ENCODE data around the gene PON1.

The PON1 gene

GRCh38 chr7:95316588-95316987 lies 7.7 kb downstream of the PON1 start:
- DNase-seq = no peak

GRCh38 chr7:95312561-95312960 lies 11.8 kb downstream of the PON1 start:
- DNase-seq = no peak

GRCh38 chr7:95311389-95311788 lies 12.9 kb downstream of the PON1 start:
- DNase-seq = no peak

GRCh38 chr7:95309951-95310350 lies 14.4 kb downstream of the PON1 start:
- no peak for DNase-seq

GRCh38 chr7:95304990-95305389 lies 19.3 kb downstream of the PON1 start:
- DNase-seq = no peak

- DNase-seq = no peak
Observed at GRCh38 chr7:95303013-95303905, 21.1 kb downstream of the PON1 start.

- no peak for DNase-seq
Observed at GRCh38 chr7:95298091-95298490, 26.2 kb downstream of the PON1 start.

- DNase-seq = no peak
Observed at GRCh38 chr7:95297041-95297440, 27.3 kb downstream of the PON1 start.

- no peak for DNase-seq
Observed at GRCh38 chr7:95296456-95296855, 27.9 kb downstream of the PON1 start.

GRCh38 chr7:95295397-95295796 lies 28.9 kb downstream of the PON1 start:
- DNase-seq = no peak

- no peak for DNase-seq
Observed at GRCh38 chr7:95290166-95290830, 34.0 kb downstream of the PON1 start.

GRCh38 chr7:95286096-95286495 lies 38.2 kb downstream of the PON1 start:
- no peak for DNase-seq

- DNase-seq = no peak
Observed at GRCh38 chr7:95279417-95279816, 44.9 kb downstream of the PON1 start.

- no peak for DNase-seq
Observed at GRCh38 chr7:95276114-95276513, 48.2 kb downstream of the PON1 start.

- no peak for DNase-seq
Observed at GRCh38 chr7:95269640-95270039, 54.7 kb downstream of the PON1 start.

- no peak for DNase-seq
Observed at GRCh38 chr7:95267754-95268153, 56.6 kb downstream of the PON1 start.

GRCh38 chr7:95265634-95266033 lies 58.7 kb downstream of the PON1 start:
- no peak for DNase-seq

- DNase-seq = peak; percentile 61
Observed at GRCh38 chr7:95264363-95264891, 59.9 kb downstream of the PON1 start.

GRCh38 chr7:95263785-95264362 lies 60.5 kb downstream of the PON1 start:
- no peak for DNase-seq

GRCh38 chr7:95262875-95263274 lies 61.5 kb downstream of the PON1 start:
- no peak for DNase-seq

GRCh38 chr7:95261895-95262415 lies 62.4 kb downstream of the PON1 start:
- DNase-seq = no peak

GRCh38 chr7:95255691-95256090 lies 68.6 kb downstream of the PON1 start:
- DNase-seq = no peak

- no peak for DNase-seq
Observed at GRCh38 chr7:95253986-95254385, 70.3 kb downstream of the PON1 start.

GRCh38 chr7:95251966-95252365 lies 72.4 kb downstream of the PON1 start:
- no peak for DNase-seq

Measured in fibroblast of skin of right quadriceps (primary cell).